HEK293T (cell line): ENCODE results near the gene CEBPE.
"Not testable (repeated sequence)": the region's sequence is repeated elsewhere in the genome, so short reads cannot be mapped to it uniquely, and the experiment has no call there.

Experiments used
- CTCF ChIA-PET: fragments of 350-600 bp; formaldehyde crosslinking; extraction: SDS; loops from one replicate; lab custom pipeline; 2021; ENCODE audit warnings: antibody characterized with exemption, inconsistent platforms; lab: Yijun Ruan, JAX
- POLR2A ChIA-PET: fragments of 350-600 bp; formaldehyde crosslinking; extraction: SDS; loops from one replicate; lab custom pipeline; 2020; ENCODE audit warnings: antibody characterized with exemption, inconsistent platforms; lab: Yijun Ruan, JAX
- DNase-seq: peaks from one replicate; pipeline ENCODE4 v3.0.0; 2012; ENCODE audit warnings: mixed read lengths; ENCODE audit errors: extremely low spot score
- ARNT ChIP-seq: fragments of 450-650 bp; IDR thresholded peaks from 2 replicates; pipeline ENCODE4 v1.6.1; 2017; ENCODE audit warnings: mild to moderate bottlenecking
- BHLHE40 ChIP-seq: fragments of 450-650 bp; IDR thresholded peaks from 2 replicates; pipeline ENCODE4 v1.6.1; 2016; ENCODE audit warnings: mild to moderate bottlenecking, moderate library complexity, borderline replicate concordance
- CTBP1 ChIP-seq: fragments of 450-650 bp; IDR thresholded peaks from 2 replicates; pipeline ENCODE4 v1.6.1; 2016; ENCODE audit warnings: borderline replicate concordance
- ELF4 ChIP-seq: fragments of 450-650 bp; IDR thresholded peaks from 2 replicates; pipeline ENCODE4 v1.6.1; 2017; ENCODE audit warnings: antibody characterized with exemption
- FOXA1 ChIP-seq: fragments of 450-650 bp; IDR thresholded peaks from 2 replicates; pipeline ENCODE4 v1.6.1; 2016; ENCODE audit warnings: mild to moderate bottlenecking
- FOXK2 ChIP-seq: fragments of 450-650 bp; IDR thresholded peaks from 2 replicates; pipeline ENCODE4 v1.6.1; 2016; ENCODE audit warnings: mild to moderate bottlenecking
- FOXM1 ChIP-seq: fragments of 450-650 bp; IDR thresholded peaks from 2 replicates; pipeline ENCODE4 v1.6.1; 2017; ENCODE audit warnings: mild to moderate bottlenecking, borderline replicate concordance
- HDGF ChIP-seq: fragments of 450-650 bp; IDR thresholded peaks from 2 replicates; pipeline ENCODE4 v1.6.1; 2017; ENCODE audit warnings: antibody characterized with exemption, borderline replicate concordance
- L3MBTL2 ChIP-seq: fragments of 450-650 bp; conservative IDR thresholded peaks from 2 replicates; pipeline ENCODE4 v1.6.1; 2016; ENCODE audit warnings: mild to moderate bottlenecking
- LEF1 ChIP-seq: fragments of 450-650 bp; IDR thresholded peaks from 2 replicates; pipeline ENCODE4 v1.6.1; 2017; ENCODE audit warnings: mild to moderate bottlenecking, borderline replicate concordance
- NFRKB ChIP-seq: fragments of 450-650 bp; IDR thresholded peaks from 2 replicates; pipeline ENCODE4 v1.6.1; 2016; ENCODE audit warnings: mild to moderate bottlenecking, moderate library complexity
- PKNOX1 ChIP-seq: fragments of 450-650 bp; IDR thresholded peaks from 2 replicates; pipeline ENCODE4 v1.6.1; 2016
- SP1 ChIP-seq: fragments of 450-650 bp; IDR thresholded peaks from 2 replicates; pipeline ENCODE4 v1.6.1; 2017
- SUZ12 ChIP-seq: fragments of 450-650 bp; IDR thresholded peaks from 2 replicates; pipeline ENCODE4 v1.6.1; 2016; ENCODE audit warnings: mild to moderate bottlenecking
- TARDBP ChIP-seq: fragments of 450-650 bp; IDR thresholded peaks from 2 replicates; pipeline ENCODE4 v1.6.1; 2016
- ZNF384 ChIP-seq: fragments of 450-650 bp; IDR thresholded peaks from 2 replicates; pipeline ENCODE4 v1.6.1; 2016

CEBPE gene

GRCh38 chr14:23109769-23110168 is 9.3 kb downstream of the CEBPE start:
- no peak for DNase-seq
- TF ChIP-seq FOXA1 (no peak), NFRKB (no peak), PKNOX1 (no peak), ELF4 (no peak), SP1 (no peak), BHLHE40 (no peak), L3MBTL2 (no peak), SUZ12 (no peak), FOXK2 (no peak), TARDBP (no peak), CTBP1 (no peak), FOXM1 (no peak), ARNT (no peak)
- ChIA-PET CTCF (interaction anchor here (0.6 to 5.5 kb wide), 6 partner anchors 11 to 76 kb away, joined by 3 to 32 read pairs (median 6); partner anchors contain the start of genes ACIN1 and C14orf119), POLR2A (interaction anchor here (1.5 to 3.3 kb wide), 3 partner anchors 12 to 37 kb away, joined by 6 to 28 read pairs (median 8); partner anchors contain the start of genes ACIN1 and C14orf119)

- POLR2A ChIA-PET: interaction anchor here (1.3 to 3.3 kb wide), 2 partner anchors 13 to 40 kb away, joined by 5 to 28 read pairs; partner anchors contain the start of genes ACIN1 and C14orf119
- CTCF ChIA-PET: interaction anchor here (1.0 to 5.5 kb wide), 4 partner anchors 13 to 122 kb away, joined by 3 to 32 read pairs (median 7); no protein-coding TSS in a partner anchor
- DNase-seq: not testable (repeated sequence)
Measured at GRCh38 chr14:23108169-23108568, 10.9 kb downstream of the CEBPE start.

- POLR2A ChIA-PET, CTCF ChIA-PET, DNase-seq: not testable (repeated sequence)
Measured at GRCh38 chr14:23107620-23108019, 11.4 kb downstream of the CEBPE start.

GRCh38 chr14:23106747-23107045 is 12.4 kb downstream of the CEBPE start:
- ChIA-PET POLR2A (interaction anchor here (1.2 to 4.1 kb wide), 2 partner anchors 12 to 100 kb away, joined by 3 to 28 read pairs; partner anchors contain the start of genes ACIN1 and C14orf119), CTCF (interaction anchor here (0.5 to 1.2 kb wide), 3 partner anchors 10 to 30 kb away, joined by 5 to 6 read pairs (median 5); no protein-coding TSS in a partner anchor)
- DNase-seq: no peak
- TF ChIP-seq HDGF: no peak
- TF ChIP-seq NFRKB: no peak
- no peak for TF ChIP-seq TARDBP
- TF ChIP-seq FOXK2: no peak
- TF ChIP-seq L3MBTL2: no peak
- TF ChIP-seq ARNT: no peak
- no peak for TF ChIP-seq PKNOX1
- TF ChIP-seq FOXA1: no peak
- TF ChIP-seq SUZ12: no peak
- no peak for TF ChIP-seq CTBP1
- no peak for TF ChIP-seq FOXM1
- TF ChIP-seq ELF4: no peak
- no peak for TF ChIP-seq BHLHE40
- TF ChIP-seq ZNF384: no peak
- TF ChIP-seq SP1: no peak
- no peak for TF ChIP-seq LEF1

- DNase-seq: no peak
- ChIA-PET CTCF (interaction anchor here (1.5 kb wide), 1 partner anchor 36 kb away, joined by 8 read pairs; no protein-coding TSS in a partner anchor), POLR2A (interaction anchor here (4.1 kb wide), 1 partner anchor 10 kb away, joined by 28 read pairs; the partner anchor contains the start of genes ACIN1 and C14orf119)
- TF ChIP-seq TARDBP: no peak
- TF ChIP-seq FOXK2: no peak
- TF ChIP-seq ELF4: no peak
- no peak for TF ChIP-seq CTBP1
- no peak for TF ChIP-seq FOXA1
Measured at GRCh38 chr14:23105348-23105824, 13.7 kb downstream of the CEBPE start.

- ChIA-PET POLR2A (interaction anchor here (4.1 kb wide), 1 partner anchor 10 kb away, joined by 28 read pairs; the partner anchor contains the start of genes ACIN1 and C14orf119), CTCF (interaction anchor here (0.9 to 1.5 kb wide), 2 partner anchors 10 to 36 kb away, joined by 3 to 8 read pairs; partner anchors contain the start of gene ACIN1)
- TF ChIP-seq PKNOX1 (no peak), FOXA1 (no peak), NFRKB (no peak), LEF1 (no peak), FOXM1 (no peak), FOXK2 (no peak), BHLHE40 (no peak), ARNT (no peak), CTBP1 (no peak), SP1 (no peak), L3MBTL2 (no peak)
- DNase-seq: no peak
Measured at GRCh38 chr14:23104591-23105347, 14.3 kb downstream of the CEBPE start, which contains the start of gene CIROP. Gene CIROP, minus strand, starts transcription at chr14:23104989. Its CDS starts 69 bp downstream, at chr14:23104920.
